Right kidney (tissue), 1 donor: ENCODE measurements around the gene STK16.
"Not testable (repeated sequence)": the region's sequence is repeated elsewhere in the genome, so short reads cannot be mapped to it uniquely, and the experiment has no call there.

Experiments used
- DNase-seq: peaks from one replicate; pipeline ENCODE4 v3.0.0-alpha.2; 2016

The STK16 gene

DNA sequence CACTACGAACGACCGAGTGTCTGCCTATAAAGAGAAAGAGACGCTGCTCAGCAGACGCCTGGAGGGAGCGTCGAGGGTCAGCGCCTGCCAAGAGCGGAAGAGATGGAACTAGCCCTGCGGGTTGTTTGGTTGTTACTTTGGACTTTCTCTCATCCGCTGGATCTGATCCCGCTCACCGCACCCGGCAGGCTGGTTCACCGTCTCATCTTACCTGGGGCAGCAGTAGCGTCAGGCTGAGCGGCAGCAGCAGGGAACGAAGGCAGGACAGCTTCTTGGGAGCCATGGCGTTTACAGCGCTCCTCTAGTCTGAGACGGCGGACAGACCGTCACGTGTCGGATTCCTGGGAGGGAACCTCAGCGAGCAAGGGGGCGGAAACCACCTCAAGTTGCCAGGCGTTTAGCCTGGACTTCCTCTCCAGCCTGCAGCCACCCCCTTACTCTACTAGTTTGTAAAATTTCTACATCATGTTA, 2.0 kb upstream of the STK16 start:
- DNase-seq = peak; percentile 44

DNA sequence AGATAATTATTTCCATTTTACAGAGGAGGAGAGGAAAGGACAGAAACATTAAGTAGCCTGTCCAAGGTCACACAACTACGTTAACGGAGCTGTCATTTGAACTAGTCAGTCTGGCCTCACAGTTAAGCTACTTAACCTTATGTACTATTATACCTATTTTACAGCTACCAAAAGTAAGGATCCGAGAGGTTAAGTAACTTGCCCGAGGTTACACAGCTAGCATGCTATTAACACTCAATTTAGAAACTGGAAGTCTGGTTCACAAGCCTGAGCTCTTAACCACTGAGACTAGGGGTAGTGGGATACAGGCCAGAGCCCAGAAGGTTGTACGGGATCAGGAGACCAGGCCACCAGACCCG, 511 bp upstream of the STK16 start:
- no peak for DNase-seq

DNA sequence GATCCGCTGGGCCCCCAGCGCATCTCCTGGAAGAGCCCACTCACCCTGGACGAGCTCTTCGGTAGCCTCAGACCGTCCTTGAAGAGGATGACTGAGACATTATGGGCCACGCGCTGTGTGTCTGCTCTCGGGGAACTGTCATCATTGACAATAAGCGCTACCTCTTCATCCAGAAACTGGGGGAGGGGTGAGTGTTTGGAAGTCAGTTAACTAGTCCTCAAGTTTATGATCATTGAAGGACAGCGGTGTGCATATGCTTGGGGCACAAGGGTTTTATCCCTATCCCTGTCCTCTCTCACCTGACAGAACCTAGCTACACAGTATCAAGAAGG, 586 bp downstream of the STK16 start:
- no peak for DNase-seq

DNA sequence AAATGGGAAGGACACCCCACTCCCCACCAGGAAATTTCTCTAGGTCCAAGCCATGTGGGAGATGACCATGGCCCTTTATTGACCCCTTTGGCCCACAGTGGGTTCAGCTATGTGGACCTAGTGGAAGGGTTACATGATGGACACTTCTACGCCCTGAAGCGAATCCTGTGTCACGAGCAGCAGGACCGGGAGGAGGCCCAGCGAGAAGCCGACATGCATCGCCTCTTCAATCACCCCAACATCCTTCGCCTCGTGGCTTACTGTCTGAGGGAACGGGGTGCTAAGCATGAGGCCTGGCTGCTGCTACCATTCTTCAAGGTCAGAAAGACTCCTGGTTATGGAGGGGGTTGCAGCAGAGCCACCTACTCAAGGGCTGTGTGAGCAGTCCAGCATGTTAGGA, 1.3 kb downstream of the STK16 start:
- DNase-seq = no peak

DNA sequence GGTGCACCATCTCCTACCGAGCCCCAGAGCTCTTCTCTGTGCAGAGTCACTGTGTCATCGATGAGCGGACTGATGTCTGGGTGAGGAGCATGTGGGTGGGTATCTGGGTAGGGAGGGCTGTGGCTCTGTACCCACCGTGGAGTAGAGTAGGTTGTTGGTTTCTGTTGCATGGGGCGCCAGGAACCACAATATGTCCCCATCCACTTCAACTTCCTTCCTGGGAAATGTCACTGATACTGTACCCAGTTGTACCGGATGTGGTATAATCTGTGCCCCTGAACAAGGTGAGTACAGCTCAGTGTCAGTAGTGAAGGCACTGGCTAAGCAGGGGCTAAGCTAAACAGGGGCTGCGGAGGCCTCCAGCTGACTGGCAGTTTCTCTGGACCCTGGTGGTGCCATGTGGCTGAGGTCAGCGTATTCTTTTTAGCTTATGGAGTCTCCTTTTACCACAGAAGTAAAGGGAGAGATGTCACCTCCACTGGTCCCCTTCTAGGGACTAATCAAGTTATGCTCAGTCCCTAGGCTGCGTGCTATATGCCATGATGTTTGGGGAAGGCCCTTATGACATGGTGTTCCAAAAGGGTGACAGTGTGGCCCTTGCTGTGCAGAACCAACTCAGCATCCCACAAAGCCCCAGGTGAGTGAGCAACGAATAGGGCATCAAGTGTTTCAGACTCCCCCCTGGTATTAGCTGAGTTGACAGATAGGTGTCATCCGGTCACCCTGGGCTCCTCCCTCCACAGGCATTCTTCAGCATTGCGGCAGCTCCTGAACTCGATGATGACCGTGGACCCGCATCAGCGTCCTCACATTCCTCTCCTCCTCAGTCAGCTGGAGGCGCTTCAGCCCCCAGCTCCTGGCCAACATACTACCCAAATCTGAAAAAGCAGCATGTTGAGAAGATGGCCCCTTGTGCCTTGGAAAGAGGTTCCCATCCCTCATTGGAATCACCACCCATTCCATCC, 2.7 kb downstream of the STK16 start:
- no peak for DNase-seq

DNA sequence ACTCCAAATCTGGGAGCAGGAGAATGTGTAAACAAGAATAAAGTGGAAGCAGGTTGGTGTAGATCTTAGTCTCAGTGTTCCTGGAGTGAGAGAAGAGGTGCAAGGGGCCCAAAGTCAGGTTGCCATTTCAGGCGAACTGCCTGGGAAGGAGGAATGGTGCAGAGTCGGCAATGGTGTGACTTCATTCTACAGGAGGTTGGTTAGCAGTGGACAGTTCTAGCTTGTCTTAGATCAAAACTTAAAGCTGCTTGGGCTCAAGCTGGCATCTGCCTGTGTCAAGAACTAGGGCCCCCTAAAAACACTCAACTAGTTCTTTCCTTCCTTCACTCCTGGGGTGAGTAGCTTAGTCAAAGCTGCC, 3.5 kb downstream of the STK16 start:
- DNase-seq = no peak

DNA sequence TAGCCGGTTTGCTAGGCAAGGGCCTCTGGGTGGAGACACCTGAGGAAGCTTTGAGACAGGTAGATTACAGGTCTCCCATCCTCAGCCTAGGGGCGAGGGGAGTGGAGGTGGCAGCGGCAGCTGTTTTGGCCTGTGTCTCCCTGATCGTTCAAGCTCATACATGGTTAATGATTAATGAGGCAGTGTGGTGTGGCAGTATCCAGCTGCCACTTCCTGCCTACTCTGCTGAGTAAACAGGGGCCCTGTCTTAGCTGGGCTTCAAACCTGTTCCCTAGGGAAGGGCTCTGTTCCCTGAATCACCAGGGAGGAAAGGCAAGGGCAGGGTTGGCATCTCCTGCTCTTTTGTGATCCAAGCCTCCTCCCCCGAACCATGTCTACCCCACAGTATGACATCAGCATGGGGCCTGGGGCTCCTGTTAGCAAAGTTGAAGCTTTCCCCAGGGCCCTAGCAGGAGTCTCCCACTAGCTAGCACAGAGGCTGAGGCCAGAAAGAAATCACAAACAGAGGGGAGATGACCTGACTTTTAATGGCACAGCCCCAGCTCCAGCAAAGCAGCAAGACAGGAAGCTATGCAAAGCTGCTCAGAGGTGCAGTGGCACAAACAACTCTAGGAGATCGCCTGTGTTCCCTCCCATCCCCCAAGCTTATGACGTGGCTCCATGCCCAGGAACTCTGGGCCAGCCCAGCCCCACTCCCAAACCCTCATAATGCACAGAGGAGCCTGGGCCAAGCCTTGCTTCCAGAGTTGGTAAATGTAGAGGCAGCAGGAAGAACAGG, 4.1 kb downstream of the STK16 start:
- DNase-seq = peak; percentile 61

DNA sequence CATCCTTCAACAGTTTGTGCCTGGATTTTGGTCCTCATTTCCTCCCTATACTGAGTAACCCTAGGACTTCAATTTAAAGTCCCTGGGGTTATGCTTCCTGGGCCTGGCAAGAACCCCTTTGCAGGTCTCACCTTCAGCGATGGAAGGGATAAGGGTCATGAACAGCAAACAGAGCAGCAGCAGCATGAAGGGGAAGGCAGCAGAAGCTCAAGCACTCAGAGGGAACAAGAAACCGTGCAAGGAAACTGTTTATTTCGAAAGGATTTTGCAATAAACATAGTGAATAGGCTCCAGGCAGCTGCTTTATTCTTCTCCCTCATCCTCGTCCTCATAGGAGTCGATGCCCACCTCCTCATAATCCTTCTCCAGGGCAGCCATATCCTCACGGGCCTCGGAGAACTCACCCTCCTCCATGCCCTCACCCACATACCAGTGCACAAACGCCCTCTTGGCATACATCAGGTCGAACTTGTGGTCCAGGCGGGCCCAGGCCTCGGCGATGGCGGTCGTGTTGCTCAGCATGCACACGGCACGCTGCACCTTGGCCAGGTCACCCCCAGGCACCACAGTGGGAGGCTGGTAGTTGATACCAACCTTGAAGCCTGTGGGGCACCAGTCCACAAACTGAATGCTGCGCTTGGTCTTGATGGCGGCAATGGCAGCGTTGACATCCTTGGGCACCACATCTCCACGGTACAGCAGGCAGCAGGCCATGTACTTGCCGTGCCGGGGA, 4.9 kb downstream of the STK16 start:
- DNase-seq = no peak

DNA sequence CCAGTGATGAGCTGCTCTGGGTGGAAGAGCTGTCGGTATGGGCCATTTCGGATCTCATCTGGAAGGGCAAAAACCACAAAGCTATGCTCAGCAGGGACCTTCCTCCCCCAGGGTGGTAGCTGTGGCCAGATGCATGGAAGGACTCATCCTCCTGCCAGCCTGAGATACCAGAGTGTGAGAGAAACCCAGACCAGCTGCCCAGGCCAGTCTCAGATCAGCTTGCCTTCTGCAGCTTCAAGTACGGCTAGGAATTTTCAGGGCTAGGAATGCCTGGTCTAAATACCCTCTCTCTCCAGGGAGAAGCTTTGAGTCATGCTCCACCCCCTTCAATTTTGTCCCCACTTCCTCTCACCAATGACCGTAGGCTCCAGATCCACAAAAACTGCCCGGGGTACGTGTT, 6.4 kb downstream of the STK16 start:
- DNase-seq = no peak

DNA sequence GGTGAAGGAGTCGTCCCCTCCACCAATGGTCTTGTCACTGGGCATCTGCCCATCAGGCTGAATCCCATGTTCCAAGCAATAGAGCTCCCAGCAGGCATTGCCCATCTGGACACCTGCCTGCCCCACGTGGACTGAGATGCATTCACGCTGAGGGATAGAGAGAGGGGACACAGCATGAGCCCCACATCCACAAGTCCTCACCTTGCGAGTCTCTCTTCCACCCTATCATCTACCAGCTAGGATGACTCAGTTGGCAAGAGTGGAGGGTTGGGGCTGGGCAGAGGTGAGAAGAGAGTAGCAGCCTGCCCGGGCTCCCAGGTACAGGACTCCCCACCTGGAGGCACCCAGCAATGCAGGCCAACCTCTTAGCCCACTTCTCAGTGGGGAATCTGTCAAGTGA, 6.8 kb downstream of the STK16 start:
- no peak for DNase-seq

DNA sequence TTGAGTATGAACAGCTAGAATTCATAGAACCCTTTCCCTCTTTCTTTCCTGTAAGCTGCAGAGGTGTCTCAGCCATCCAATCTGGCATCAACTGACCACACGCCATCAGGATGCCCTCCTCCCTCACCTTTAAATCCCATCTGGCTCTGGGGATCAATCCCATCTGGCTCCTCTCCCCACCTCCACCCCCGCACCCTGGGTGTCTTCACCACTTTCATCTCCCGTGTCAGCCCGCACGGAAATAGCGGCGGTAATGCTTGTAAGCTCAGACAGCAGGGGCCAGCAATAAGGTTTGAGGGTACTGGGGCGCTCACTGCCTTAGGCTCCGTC, 7.3 kb downstream of the STK16 start:
- DNase-seq = no peak

DNA sequence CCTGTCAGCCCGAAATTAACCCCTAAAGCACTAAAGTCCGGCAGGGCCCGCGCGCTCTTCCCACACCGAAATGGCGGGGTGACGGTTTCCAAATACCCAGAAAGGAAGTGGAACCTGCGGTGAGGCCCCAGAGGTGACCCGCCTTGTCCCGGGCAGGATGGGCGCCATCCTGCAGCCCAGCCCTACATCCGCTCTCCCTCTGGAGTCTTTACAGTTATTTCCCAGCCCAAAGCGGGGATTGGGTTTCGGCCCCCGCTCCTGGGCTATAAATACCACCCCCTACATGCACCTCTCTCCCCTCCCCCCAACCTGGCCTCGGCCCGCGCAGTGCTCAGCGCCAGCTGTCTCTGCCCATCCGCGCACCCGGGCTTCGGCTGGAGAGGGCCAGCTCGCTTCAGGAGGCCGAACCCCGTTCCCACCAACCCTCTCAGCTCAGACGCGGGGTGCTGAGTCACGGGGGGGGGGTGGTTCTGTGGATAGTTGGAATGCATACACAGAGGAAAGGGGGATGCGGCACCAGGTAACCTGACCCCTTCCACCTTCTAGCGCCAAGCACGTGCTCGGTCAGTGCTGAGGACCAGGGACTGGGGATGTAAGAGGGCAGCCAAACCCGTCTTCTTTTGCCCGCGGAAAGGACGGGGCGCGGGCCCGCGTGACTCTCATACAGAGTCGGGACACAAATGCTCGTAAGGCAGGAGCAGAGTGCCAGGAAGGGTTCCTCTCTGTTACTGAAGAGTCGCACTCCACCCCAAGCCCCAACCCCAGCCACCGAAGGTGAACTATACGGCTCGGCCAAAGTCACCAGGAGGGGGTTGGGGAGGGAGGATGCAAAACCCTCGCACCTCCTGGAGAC, 7.8 kb downstream of the STK16 start, which contains the start of gene TUBA4B:
TUBA4B (plus strand) TSS at position 344 of the 853 bp plus-strand sequence; CDS start at position 509, 165 bp downstream.
- peak; percentile 56 for DNase-seq

DNA sequence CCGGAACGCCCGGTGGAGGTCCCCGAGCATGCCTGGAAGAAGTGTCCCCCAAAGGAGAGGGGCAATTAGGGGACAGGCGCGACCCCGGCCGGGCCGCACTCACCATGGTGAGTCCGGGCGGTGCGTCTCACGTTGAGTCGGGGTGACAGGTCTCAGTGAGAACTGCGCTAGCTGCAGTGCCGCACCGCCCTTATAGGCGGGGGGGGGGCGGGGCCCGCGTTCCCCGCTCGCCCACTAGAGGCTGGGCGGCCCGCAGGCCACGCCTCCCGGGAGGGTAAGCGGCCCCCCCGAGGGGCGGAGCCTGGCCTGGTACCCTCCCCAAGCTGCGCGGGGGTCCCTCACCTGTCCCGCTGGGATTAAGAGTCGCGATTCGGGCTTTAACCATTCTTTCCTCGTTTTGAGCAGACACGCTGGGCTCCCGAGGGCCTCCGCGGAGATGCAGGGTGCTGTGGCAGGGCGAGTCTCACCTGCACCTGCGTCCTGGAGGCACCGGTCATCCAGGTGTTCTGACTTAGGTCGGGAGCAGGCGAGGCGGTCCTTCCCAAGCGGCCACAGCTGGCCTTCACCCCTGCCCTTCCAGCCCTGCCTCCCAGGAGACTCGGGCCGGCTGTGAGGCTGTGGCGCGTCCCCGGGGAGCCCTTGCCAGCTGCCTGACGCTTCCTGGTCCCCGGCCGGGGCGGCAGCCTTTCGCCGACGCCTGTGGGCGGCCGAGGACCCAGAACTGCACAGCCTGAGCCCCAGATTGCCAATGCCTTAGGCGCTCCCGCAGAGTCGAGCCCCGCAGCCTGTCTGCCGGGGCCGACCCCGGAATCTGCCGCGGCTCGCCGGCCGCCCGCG, 8.7 kb downstream of the STK16 start, which contains the start of gene TUBA4A:
TUBA4A (minus strand) TSS at position 166 of the 837 bp plus-strand sequence; CDS start at position 106, 60 bp downstream.
- DNase-seq = peak; percentile 84

DNA sequence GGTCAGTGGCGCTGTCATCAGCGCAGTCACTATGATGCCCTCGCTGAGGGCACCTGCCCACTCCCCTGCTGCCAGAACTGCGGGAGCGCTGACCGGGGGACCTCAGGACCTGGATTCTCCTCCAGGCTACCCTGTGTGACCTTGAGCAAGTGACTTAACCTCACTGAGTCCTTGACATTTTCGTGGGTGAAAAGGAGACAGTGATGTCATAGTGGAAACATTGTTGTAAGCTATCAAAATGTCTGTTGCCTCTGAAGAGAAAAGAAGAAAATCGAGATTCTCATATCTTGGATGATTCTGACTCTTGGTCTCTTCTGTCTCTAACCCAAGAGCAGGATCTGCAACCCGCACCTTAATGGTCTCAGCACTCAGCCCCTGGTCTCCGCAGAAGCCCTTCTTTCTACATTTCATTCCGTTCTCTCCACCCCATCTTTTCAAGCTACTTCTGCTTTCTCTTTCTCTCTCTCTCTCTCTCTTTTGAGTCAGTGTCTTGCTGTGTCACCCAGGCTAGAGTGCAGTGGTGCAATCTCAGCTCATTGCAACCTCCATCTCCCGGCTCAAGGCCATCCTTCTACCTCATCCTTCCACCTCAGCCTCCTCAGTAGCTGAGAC, 9.4 kb downstream of the STK16 start:
- DNase-seq = no peak

DNA sequence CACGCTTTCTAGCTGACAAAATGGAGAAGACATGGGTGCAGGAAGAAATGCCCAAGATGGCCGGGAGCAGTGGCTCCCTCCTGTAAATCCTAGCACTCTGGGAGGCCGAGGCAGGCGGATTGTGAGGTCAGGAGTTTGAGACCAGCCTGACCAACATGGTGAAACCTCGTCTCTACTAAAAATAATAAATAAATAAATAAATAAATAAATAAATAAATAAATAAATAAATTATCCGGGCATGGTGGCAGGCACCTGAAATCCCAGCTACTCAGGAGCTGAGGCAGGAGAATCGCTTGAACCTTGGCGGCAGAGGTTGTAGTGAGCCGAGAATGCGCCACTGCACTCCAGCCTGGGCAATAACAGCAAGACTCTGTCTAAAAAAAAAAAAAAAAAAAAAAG, 13.7 kb downstream of the STK16 start:
- not testable (repeated sequence) for DNase-seq

DNA sequence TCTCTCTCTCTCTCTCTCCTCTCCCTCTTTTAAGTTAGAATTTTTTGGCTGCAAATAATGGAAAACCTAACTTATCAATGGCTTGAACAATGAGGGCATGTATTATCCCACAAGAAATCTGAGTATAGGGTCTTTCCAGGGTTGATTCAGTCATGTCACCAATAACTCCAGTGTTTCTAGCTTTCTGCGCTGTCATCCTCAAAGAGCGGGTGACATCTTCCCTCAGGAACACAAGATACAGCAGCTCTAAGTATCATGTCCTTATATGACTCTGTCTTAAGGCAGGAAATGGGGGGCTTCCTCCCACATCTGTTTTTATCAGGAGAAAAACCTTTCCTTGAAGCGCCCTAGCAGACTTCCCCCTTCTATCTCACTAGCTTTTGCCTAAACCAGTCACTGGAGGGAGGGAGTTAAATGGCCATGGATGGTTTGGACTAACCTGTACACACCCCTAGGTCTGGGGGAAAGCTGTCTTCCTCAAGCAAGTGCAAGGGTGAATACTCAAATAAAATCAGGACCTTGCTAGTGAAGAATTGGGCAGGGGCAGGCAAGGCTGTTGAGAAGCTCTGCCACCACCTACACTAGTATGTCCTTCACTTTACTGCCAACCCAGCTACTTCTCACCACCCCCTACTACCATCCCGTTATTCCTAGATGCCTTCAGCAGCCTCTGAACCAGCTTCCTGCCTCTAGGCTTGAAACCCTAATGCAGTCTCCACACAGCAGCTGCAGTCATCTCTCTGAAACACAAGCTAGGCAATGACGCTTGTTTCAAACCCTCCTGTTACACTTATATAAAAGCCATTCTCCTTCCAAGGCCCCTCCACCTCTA, 16.0 kb downstream of the STK16 start:
- no peak for DNase-seq

DNA sequence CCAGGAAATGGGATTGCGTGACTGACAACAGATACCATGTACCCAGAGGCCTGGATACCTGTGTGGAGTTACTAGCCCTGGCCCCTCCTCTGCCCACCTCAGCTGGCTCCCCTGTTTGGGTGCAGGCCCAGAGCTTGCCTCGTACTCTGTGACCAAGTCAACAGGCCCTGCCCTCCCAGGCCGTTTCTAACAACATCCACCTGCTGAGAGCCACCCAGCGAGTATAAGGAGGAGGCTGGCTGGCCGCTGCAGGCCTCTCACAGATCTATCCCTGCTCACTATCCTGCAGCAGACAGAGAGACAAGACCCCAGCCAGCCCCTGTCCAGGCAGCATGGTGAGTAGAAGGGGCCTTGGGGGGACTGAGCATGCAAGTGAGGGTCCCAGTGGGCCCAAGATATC, 21.0 kb downstream of the STK16 start:
- DNase-seq = no peak

DNA sequence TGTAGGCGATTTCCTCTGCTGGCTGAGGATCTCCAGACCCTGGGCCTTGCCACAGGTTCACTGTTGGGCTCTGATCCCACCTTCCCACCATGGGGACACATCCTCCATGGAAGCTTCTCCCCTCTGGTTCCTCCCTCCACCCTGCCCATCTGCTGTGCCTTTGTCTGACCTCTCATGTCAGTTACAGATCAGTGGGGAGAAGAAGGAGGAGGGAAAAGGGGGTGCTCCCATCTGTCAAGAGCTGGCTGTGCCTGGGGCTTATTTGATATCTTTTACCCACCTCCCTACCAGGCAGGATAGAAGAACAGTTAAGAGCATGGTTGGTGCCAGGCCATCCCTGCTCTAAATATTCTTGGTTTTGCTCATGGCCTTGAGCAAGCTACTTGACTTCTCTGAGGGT, 21.6 kb downstream of the STK16 start:
- DNase-seq = no peak

DNA sequence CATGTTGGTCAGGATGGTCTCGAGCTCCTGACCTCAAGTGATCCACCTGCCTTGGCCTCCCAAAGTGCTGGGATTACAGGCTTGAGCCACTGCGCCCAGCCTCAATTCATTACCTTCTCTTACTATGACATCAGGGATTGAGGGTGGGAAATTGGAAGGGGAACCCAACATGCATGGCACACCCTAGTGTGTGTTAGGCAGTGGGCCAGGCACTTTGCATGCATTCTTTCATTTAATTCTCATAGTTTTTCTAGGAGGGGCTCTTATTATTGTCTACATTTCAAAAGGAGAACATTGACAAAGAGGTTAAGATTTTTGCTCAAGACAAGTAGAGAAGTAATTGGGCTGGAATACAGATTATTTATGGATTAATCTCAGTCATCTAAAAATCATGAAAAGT, 23.0 kb downstream of the STK16 start:
- no peak for DNase-seq
